ENCODE measurements around the gene EFNA4.
"Not testable (repeated sequence)": the region's sequence is repeated elsewhere in the genome, so short reads cannot be mapped to it uniquely, and the experiment has no call there.

The EFNA4 gene

DNA sequence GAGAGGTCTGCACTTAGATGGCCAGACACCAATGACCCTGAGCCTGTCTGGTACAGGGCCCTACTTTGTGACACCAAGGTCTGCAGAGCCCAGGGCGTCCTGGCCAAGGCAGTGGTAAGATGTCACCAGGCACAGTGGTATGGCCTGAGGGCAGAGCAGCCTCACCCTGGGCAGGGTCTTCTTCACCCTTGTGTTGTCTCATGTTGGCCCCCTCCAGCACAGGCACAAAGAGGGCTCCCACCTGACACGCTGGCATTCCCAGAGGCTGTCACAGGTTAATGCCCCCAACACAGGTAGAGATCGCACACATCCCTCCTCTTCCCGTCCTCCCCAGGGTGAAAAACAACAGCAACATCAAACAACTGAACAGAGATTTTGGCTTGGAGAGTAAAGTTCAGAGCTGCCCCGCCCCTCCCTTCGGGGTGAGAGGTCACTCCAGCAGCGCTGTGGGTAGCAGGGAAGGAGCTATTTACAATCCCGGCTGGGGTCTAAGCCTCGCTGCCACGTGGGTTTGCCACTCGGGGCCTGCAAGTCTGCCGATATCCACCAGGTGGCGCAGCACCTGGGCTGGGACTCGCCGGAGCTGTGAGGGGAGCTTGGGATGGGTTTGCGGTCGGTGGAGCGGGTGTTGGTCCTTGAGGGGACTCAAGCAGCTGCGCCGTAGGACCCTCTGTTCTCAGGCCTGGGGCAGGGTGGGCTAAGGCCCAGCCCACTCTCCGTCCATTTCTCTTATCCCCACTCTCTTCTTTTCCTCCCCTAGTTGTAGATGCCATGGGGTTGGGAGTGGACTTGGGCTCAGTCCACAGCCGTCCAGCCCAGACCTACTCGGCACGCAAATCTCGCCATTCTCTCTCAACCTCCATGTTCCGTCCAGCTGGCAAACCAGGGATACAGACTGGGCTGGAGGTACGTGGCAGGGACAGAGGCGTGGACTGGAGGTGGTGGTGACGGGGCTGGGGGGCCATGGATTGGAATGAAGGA lies 27.8 kb downstream of the EFNA4 start:
- peak; percentile 74 for DNase-seq

DNA sequence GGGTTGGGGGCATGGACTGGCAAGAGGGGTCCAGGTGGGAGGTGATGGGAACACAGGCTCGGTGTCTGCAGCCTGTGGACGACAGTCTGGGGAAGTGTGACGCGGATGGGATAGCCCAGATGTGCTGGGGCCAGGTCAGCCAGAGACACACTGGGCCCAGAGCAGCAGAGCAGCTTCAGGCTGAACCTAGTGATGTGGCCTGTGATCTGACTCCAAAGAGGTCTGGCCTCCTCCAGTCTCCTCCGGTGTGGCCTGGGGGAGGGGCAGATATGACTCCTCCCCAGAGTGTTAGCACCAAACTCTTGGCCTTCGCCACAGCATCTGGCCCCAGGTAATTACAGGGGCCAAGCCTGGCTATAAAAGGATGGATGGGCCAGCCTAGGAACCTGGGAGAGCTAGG lies 28.6 kb downstream of the EFNA4 start:
- no peak for DNase-seq

DNA sequence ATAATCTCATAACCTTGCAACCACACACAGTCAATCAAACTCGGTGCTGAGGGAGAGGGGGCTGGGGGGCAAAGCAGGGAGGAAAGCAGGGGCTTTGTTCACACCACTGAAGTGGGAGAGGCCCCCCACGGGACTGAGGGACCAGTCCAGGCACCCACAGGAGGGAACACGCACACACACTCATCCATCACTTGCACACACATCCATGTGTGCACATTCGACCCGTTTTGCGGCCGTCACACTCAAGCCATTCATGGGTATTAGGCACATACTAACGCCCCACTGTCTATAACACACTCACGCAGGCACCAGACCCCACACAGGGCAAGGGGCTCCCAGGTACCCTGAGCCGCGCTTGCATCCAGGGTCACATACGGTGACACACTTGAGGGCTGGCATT lies 29.1 kb downstream of the EFNA4 start:
- DNase-seq = no peak

DNA sequence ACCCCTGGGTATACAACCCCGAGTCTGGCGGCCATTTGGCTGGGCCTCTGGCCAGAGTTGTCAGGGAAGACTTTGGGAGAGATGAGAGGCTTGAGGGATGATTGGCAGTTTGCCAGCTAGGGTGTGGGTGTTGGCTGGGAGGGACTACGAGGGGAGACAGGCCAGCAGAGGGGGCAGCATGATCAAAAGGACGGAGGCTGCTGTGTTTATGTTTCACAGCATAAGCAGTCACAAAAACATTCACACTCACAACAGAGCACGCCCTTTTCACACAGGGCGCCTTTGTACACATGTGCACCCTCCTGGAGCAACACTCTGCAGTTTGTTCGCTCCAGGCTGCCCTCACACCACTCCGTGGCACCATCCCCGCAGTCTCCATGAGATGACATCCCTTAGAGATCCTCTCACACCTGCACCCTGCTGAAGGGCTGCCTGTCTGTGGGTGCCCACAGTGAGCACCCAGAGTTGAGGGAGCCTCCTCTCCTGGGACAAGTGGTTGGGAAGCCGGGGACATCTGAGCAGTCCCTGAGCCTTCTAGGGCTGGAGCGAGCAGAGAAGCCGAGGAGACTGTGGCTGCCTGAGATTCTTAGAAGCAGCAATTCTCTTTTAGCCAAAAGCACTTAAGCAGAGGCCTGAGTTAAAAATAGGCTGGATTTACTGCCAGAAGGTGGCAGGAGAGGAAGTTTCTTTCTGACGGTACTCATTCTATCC lies 30.5 kb downstream of the EFNA4 start:
- DNase-seq = peak; percentile 94

DNA sequence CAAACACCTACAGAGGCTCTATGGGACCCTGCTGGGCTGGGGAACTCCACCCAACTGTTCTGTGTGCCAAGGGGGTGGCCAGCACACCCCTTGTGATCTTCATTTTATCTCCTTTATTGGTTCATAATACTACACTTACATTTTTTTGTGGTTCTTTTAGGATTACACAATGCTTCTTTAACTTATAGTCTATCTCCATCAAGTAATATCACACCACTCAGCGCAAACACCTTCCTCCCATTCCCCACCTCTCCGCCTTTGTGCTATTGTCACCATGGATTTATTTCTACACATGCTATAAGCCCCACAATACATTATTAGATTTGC lies 31.0 kb downstream of the EFNA4 start:
- no peak for DNase-seq

GRCh38 chr1:155099331-155099730 lies 35.8 kb downstream of the EFNA4 start:
- no peak for DNase-seq

- no peak for DNase-seq
Observed at GRCh38 chr1:155103325-155103724, 39.8 kb downstream of the EFNA4 start.

DNA sequence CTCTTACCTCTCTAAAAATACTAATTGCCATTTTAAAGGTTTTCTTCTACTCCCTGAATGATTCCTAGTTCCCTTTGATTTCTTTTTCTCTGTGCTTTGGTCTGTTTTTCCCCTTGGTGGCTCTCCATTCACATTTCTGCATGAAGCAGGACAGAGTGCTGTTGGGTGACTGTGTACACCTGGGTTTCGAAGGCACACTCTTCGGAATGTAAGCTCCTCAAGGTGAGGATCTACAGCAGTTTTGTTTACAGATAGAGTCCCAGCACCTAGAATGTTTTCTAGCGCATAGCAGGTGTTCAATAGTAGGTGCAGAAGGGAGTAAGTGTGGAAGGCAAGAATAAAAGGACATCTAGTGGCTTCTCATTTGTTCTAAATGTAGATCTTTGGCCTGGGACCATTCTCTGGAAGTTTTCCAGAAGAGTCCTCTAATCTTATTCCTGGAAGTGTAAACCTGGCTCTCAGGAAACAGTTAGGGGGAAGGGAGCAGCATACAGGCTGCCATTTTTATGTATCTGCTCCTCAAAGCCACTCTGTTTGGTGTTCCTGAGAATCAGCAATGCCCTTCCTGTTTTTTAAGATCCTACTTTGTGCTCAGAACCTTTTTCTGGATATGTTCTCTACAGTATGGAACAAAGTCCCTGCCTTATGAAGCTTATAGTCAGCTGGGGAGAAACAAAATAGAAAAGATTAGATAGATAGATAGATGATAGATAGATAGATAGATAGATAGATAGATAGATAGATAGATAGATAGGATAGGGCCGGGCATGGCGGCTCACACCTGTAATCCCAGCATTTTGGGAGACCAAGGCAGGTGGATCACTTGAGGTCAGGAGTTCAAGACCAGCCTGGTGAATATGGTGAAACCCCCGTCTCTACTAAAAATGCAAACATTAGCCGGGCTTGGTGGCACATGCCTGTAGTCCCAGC lies 41.3 kb downstream of the EFNA4 start:
- DNase-seq = no peak

GRCh38 chr1:155105604-155106011 lies 42.1 kb downstream of the EFNA4 start:
- DNase-seq = no peak

DNA sequence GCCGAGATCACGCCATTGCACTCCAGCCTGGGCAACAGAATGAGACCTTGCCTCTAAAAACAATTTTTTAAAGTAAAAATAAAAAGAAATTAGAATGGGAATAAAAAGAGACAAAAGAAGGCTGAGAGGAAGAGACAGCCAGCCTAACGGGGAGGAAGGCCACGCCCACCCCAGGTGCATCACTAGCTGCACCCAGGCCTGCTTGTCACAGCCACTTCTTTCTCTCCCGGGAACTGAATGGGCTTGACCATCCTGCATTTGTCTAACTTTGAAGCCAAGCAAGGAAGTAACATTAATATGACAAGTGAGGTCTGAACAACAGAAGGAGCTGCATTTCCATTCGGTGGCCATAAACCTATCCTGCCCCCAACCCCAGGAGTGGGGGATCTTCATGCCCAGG lies 43.3 kb downstream of the EFNA4 start:
- no peak for DNase-seq

GRCh38 chr1:155107309-155108264 lies 44.0 kb downstream of the EFNA4 start:
- no peak for DNase-seq

GRCh38 chr1:155108296-155108695 lies 44.8 kb downstream of the EFNA4 start:
- no peak for DNase-seq

DNA sequence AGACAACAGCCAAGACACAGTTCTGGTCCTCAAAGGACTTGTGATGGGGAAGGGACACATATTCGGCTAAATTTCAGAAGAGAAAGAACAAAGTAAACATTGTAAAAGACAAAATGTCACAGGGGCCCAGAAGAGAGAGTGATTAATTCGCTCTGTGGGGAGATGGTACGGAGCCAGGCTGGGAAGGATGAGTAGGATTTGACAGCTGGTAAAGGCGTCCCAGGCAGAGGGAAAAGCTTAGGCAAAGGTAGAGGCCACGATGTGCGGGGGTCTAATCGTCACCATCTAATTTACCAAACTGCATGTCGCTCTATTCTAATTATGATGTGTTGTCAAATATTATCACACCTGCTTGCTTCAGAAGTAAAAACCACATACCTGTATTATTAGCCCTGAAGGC lies 46.8 kb downstream of the EFNA4 start:
- DNase-seq = no peak

GRCh38 chr1:155110826-155111225 lies 47.3 kb downstream of the EFNA4 start:
- no peak for DNase-seq

- DNase-seq = no peak
Observed at GRCh38 chr1:155113450-155113980, 50.0 kb downstream of the EFNA4 start.

DNA sequence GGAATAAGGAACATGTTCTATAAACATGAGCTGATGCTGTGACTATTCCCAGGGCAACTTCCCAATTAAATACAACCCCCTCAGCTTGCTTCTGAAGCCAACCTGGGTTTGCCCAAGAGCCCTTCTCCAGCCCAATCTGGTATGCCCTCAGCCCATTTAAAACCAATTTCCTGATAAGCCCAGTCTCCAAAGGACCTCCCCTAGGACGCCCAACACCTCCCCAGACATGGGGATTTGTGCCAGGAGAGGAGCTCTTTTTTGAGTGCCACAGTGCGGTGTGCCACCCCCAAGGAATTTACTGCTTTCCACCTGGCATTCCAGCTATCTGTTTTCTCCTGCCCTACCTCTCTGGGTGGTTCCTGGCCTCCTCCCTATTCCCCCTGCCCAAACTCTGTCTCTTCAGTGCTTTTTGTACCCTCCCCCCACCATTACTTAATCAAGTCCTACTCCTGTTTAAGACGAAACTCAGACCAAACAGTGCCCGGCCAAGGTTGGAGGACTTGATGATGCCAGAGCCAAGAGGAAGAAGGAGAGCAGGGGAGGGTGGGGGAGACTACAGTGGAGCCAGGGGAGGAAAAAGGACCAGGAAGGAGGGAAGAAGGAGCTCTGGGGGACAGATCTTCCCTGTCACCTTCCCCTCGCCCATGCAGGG lies 52.7 kb downstream of the EFNA4 start:
- no peak for DNase-seq

DNA sequence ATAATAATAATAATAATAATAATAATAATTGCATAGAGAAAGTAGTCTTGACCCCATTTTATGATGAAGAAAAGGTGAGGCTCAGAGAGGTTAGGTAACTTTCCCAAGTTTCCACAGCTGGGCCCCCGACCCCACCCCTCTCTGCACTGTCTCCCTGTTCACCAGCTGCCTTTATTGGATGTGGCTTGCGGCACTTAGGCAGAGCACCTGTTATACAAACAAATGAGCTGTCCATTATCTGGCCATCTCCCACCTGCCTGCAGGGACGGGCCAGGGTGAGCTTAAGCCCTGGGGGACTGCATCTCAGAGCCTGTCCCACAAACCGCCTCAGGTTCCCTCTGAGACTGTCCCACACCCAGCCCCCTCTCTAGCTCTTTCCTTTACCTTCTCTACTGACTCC lies 54.1 kb downstream of the EFNA4 start:
- DNase-seq = no peak

DNA sequence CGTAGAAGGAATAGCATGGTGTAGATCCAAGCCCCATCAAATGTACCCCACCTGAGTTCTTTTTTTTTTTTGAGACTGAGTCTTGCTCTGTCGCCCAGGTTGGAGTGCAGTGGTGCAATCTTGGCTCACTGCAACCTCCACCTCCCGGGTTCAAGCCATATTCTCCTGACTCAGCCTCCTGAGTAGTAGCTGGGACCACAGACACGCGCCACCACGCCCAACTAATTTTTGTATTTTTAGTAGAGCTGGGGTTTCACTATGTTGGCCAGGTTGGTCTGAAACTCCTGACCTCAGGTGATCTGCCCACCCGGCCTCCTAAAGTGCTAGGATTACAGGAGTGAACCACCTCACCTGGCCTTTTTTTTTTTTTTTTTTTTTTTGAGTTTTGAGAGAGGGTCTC lies 54.5 kb downstream of the EFNA4 start:
- not testable (repeated sequence) for DNase-seq

Data from NCI-H1105 (cell line).